Stimulated activated memory B cell treated with anti-CD40 and anti-IgM and Interleukin-4, amounts not matched to agents 10 μg/mL and 1 μg/mL and 100 μg/mL, for 72 hours (primary cell): ENCODE measurements around the gene PTPN20.
A peak's percentile ranks its signal among the peaks of the same experiment; 100 is the strongest.

Experiments
- ATAC-seq: fragments of 150-1000 bp; cut with Tn5 transposase; 2 replicates; pipeline ENCODE4 v1.10.0; 2021
- H3K27ac Mint-ChIP-seq: one replicate; pipeline ENCODE4 v1.8.0; 2022; ENCODE audit warnings: mild to moderate bottlenecking, mixed read lengths
- H3K27me3 Mint-ChIP-seq: one replicate; pipeline ENCODE4 v1.8.0; 2022; ENCODE audit warnings: mixed read lengths
- H3K36me3 Mint-ChIP-seq: one replicate; pipeline ENCODE4 v1.8.0; 2022; ENCODE audit warnings: mixed read lengths
- H3K4me1 Mint-ChIP-seq: one replicate; pipeline ENCODE4 v1.8.0; 2022; ENCODE audit warnings: mixed read lengths
- H3K4me3 Mint-ChIP-seq: one replicate; pipeline ENCODE4 v1.8.0; 2022; ENCODE audit warnings: mild to moderate bottlenecking, moderate library complexity, mixed read lengths
- H3K9me3 Mint-ChIP-seq: one replicate; pipeline ENCODE4 v1.8.0; 2022; ENCODE audit warnings: mixed read lengths

Gene PTPN20

DNA sequence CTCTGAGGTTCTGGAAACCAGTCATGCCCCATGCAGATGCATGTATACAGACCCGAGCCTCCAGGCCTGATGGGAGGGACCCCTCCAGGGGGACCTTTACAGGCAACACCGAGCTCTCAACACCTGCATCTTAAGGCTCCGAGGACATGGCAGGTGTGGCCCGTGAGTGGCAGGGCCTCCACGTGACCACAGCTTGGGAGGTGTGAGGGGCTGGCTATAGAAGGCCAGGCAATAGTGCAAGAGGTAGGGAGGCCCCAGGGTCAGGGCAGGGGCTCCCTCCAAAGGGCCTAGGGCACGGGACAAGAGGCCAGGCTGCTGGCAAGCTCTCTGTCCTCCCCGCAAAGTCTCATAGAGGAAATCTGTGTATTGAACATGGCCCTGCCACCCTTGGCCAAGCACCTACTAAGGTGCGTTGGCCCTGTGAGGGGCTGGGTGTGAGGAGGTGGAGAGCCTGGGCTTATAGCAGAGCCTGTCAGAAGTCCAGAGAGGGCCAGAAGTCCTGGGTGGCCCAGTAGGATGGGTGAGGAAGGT lies 134.2 kb downstream of the PTPN20 start:
- no peak for ATAC-seq
- no peaks in the 10 kb centered on the region for H3K36me3 Mint-ChIP-seq
- H3K27ac Mint-ChIP-seq: no peak overlapping the region
- no peaks in the 10 kb centered on the region for H3K4me1 Mint-ChIP-seq
- H3K27me3 Mint-ChIP-seq: no peaks in the 10 kb centered on the region
- H3K4me3 Mint-ChIP-seq: no peak overlapping the region
- no peaks in the 10 kb centered on the region for H3K9me3 Mint-ChIP-seq

DNA sequence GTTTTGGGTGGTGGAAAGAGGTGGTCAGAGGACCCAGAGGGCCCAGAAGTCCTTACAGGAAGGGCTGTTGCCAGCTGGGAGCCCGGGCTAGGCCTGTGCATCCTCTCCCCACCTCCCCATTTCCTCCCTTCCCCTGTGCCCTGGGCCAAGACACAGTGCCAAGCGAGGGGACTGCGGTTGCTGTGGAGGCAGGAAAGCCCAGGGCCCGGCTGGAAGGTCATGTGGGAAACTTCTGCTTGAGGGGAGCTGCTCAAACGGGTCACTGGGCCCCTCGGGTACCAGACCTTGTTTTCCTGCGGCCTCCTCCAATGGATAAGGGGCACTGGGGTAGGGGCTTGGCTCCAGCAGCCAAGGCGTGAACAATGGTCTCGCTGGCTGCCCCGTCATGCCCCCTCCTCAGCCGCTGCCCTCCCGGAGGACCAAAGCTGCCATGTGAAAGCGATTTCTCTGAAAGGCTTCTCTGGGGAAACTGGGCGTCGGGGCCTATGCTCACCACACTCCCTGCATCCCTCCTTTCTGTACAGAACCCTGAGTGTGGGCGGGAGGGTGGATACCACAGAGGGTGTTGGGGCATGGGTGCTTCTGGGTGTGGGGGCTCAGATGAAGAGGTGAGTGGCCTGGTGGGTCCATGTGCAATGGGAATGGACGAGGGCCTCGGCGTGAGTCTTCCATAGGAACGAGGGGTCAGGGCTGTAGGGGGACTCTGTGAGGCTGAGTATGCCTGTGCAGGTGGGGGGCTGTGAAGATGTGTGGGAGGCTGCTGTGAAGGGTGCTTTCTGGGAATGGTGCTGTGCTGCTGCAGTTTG lies 135.3 kb downstream of the PTPN20 start:
- H3K27me3 Mint-ChIP-seq: no peaks in the 10 kb centered on the region
- no peaks in the 10 kb centered on the region for H3K36me3 Mint-ChIP-seq
- H3K9me3 Mint-ChIP-seq: no peaks in the 10 kb centered on the region
- no peak overlapping the region for H3K4me3 Mint-ChIP-seq
- H3K27ac Mint-ChIP-seq: no peak overlapping the region
- H3K4me1 Mint-ChIP-seq: no peaks in the 10 kb centered on the region
- ATAC-seq: no peak

DNA sequence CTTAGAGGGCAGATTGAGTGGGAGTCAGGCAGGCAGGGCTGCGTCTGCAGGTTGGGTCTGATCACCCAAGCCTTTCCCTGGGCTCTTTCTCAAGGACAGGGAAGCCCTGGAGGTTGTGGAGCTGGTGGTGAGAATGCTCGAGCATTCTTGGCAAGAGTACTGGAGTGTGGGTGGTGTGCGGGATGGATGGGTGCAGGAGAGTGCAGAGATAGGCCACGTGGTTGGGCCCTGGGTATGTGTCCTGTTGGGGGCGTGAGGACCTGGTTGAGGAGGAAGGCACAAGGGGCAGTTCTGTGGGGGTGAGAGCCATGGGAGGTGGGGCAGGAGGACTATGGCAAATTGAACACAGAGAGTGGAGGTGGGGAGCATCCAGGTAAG lies 135.9 kb downstream of the PTPN20 start:
- Mint-ChIP-seq H3K4me1 (no peaks in the 10 kb centered on the region), H3K36me3 (no peaks in the 10 kb centered on the region), H3K9me3 (no peaks in the 10 kb centered on the region), H3K27me3 (no peaks in the 10 kb centered on the region), H3K4me3 (no peak overlapping the region), H3K27ac (no peak overlapping the region)
- ATAC-seq: no peak

DNA sequence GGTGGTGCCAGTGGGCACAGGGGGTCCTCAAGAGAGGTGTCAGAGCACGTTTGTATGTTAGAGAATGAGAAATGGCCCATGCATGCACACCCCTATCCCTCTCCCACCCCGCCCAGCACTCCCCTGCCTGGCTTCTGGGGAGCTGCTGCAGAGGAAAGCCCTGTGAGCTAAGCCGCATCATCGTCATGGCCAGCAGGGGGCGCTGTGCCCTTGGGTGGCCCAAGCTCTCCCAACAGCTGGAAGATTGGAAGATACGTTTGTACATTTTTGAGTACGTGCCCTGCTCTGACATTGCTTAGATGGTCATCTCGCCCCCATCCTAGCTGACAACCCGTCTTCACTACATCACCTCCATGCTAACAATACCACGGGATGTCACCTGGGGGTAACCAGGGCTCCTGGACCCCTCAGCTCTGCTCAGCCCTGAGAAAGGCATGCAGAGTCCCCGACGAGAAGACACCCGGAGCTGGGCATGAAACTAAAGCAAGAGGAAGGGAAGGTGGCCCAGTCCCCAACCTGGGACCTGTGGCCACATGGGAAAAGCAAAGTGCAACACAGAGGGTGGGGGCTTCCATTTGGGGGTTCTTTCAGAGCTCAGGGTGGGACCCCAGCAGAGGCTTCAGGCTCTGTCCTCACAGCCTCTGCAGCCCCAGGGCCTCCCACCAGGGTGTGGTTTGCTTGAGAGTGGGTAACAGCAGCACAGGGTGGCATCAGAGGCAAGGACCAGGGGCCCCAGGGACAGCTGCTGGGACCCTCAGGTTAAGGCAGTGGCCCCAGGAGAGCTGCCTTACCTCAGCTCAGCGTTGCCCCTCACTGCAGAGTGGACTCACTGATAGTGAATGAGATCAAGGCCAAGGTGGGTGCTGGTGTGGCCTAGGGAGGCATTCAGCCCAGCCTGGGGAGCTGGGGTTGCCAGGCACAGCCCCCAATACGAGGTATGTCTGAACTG lies 136.6 kb downstream of the PTPN20 start:
- H3K36me3 Mint-ChIP-seq: no peaks in the 10 kb centered on the region
- H3K27me3 Mint-ChIP-seq: no peaks in the 10 kb centered on the region
- no peak overlapping the region for H3K4me3 Mint-ChIP-seq
- no peak overlapping the region for H3K27ac Mint-ChIP-seq
- no peaks in the 10 kb centered on the region for H3K4me1 Mint-ChIP-seq
- no peaks in the 10 kb centered on the region for H3K9me3 Mint-ChIP-seq
- peak; percentile 46 for ATAC-seq

DNA sequence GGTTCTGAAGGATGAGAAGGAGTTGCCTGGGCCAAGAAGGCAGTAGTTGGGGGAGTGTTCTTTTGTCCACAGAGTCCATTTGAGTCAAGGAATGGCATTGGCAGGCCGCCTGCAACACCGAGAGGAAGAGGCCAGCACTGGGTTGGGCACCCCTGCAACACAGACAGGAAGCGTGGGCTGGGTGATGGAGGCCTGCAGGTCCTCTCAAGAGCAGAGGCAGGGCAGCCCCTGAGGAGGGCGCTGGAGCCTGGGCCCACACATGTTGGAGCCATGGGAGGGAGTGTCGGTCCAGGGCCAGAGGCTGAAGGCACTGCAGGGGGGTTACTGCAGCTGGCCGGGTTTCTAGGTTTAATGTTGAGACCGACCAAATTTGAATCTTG lies 137.3 kb downstream of the PTPN20 start:
- ATAC-seq: no peak
- H3K36me3 Mint-ChIP-seq: no peaks in the 10 kb centered on the region
- no peaks in the 10 kb centered on the region for H3K27me3 Mint-ChIP-seq
- H3K4me1 Mint-ChIP-seq: no peaks in the 10 kb centered on the region
- H3K9me3 Mint-ChIP-seq: no peaks in the 10 kb centered on the region
- H3K27ac Mint-ChIP-seq: no peak overlapping the region
- no peak overlapping the region for H3K4me3 Mint-ChIP-seq

DNA sequence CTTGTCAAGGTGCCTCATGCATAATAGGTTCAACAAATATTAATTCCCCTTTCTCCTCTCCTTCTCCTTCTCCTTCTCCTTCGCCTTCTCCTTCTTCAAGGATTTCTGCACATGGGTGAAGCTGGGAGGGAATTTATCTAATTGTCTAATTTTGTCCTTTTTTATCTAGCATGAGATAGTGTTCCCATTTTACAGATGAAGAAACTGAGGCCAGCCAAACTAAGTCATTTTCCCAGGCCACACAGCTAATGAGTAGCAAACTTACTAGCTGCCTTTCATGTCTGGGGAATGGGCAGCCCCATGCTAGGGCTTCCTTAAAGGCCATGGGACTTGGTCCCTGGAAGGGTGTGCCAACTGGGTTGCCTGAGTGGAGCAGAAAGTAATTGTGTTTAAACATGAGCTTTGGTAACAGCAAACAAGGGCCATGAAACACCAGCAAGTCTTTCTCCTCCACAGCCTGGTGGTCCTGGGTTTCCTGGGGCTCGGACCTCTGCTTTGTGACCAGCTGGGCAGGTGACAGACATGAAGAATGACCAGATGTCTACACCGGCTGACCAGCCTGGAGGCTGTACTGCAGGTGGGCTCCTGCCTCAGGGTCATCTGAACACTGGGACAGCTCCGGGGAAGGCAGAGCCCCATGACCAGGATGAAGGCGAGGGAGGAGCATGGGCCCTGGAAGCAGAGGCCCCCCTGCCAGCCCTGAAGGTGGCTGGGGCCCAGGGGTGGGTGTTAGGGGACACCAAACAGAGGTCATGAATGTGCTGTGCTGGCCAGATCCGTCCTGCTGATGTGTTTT lies 138.0 kb downstream of the PTPN20 start:
- H3K9me3 Mint-ChIP-seq: no peaks in the 10 kb centered on the region
- ATAC-seq: no peak
- H3K36me3 Mint-ChIP-seq: no peaks in the 10 kb centered on the region
- no peak overlapping the region for H3K27ac Mint-ChIP-seq
- H3K4me3 Mint-ChIP-seq: no peak overlapping the region
- no peaks in the 10 kb centered on the region for H3K4me1 Mint-ChIP-seq
- no peaks in the 10 kb centered on the region for H3K27me3 Mint-ChIP-seq

DNA sequence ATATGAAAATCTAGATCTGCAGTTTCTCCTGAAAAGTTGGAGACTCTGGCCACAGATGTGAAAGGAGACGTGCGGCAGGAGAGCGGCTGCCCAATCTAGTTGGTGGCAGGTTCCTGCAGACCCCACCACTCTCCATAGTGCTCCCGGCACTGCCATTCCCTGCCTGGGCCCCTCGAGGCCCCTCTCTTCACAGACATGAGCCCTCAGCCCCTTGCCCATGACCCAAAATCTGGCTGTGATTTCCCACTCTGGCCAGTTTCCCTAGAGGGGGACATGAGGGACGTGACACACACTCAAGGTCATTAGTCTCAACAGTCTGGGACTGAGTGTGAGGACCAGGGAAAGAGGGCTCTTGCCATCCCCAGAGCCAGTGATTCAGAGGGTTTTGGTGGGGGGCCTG lies 138.7 kb downstream of the PTPN20 start:
- Mint-ChIP-seq H3K4me1 (no peaks in the 10 kb centered on the region), H3K4me3 (no peak overlapping the region), H3K27ac (no peak overlapping the region), H3K27me3 (no peaks in the 10 kb centered on the region), H3K36me3 (no peaks in the 10 kb centered on the region), H3K9me3 (no peaks in the 10 kb centered on the region)
- no peak for ATAC-seq

DNA sequence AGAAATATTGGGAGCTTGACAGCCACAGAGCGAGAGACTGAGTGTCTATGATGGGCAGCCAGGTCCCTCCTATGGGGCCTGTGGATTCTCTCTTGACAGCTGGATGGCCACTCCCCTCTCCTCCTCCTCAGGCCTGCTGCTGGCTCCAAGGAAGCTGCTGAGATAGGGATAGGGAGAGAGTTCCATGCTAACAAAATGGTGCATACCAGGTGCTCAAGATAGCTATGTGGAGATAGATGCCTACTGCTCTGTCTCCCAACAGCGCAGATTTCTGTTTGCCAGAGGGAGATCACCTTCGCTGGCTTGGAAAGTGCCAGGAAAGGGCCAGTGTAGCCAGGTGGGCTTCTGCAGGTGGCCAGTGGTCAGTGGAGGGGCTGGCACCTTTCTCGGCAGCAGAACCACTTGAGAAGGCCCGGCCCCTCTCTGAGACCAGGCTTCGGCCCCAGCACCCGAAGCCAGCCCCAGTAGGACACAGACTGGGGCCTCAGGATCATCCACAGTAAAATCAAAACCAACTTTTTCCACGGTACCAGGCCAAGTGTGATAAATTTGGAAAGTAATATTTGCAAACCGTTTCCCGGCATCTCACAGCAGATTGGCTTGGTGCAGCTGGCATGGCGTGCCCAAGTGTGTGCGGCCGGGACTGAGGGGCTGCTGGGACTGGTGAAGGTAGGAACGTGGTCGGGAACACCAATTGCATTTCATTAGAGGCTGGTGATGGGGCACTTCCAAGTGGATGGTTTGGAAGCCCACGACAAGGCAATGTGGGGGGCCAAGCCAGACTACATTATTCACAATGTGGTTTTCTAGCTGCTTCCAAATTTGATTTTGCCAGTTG lies 139.6 kb downstream of the PTPN20 start:
- Mint-ChIP-seq H3K27ac (no peak overlapping the region), H3K27me3 (no peaks in the 10 kb centered on the region), H3K4me1 (no peaks in the 10 kb centered on the region)

DNA sequence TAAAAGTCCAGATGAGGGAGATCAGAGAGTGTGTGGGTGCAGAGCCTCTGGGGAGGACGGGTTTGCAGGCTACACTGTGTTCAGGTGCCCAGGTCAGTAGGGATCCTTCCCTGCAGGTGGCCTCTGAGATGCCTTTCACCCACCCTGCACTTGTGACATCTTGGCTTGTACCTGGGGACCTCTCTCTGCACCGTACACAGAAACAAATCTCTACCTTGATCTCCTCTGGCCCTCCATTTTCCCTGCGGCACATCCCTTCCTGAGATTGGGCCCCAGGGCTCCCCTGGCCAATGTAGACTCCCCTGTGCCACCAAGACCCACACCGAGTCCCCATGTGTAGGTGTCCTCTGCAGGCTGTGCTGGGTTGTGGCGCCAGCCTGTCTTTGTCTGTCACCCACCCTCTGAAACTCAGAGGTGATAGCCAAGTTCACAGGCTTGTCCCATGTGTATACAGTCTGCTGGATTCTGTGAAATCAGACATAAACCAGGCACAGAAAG lies 140.6 kb downstream of the PTPN20 start:
- no peaks in the 10 kb centered on the region for H3K27me3 Mint-ChIP-seq
- peak; percentile 5 for ATAC-seq
- no peaks in the 10 kb centered on the region for H3K4me1 Mint-ChIP-seq
- no peak overlapping the region for H3K4me3 Mint-ChIP-seq
- no peaks in the 10 kb centered on the region for H3K9me3 Mint-ChIP-seq
- H3K36me3 Mint-ChIP-seq: no peaks in the 10 kb centered on the region
- no peak overlapping the region for H3K27ac Mint-ChIP-seq

More for the DNA sequence above, 139.6 kb downstream of the PTPN20 start:
- Mint-ChIP-seq H3K9me3 (no peaks in the 10 kb centered on the region), H3K36me3 (no peaks in the 10 kb centered on the region), H3K4me3 (no peak overlapping the region)
- no peak for ATAC-seq
